ENCODE measurements around the gene MRC1.

DNA sequence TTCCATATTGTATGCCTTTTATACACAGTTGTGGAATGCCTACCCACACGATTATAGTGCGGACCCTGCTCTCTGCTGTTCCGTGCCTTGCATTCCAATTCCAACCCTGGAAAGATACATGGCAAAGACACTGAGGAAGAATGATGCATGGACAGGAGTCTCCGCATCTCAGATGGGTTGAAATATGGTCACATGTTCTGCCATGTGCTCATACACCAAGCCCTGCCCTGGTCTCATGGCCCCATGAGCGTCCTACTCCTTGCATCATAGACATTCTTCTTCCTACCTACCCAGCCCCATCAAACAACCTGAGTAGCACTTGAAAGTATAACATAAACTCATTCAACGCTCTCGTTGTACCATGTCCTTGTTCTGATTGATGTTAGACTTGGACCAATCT, 148.9 kb downstream of the MRC1 start:
- TF ChIP-seq, protein P1, sequence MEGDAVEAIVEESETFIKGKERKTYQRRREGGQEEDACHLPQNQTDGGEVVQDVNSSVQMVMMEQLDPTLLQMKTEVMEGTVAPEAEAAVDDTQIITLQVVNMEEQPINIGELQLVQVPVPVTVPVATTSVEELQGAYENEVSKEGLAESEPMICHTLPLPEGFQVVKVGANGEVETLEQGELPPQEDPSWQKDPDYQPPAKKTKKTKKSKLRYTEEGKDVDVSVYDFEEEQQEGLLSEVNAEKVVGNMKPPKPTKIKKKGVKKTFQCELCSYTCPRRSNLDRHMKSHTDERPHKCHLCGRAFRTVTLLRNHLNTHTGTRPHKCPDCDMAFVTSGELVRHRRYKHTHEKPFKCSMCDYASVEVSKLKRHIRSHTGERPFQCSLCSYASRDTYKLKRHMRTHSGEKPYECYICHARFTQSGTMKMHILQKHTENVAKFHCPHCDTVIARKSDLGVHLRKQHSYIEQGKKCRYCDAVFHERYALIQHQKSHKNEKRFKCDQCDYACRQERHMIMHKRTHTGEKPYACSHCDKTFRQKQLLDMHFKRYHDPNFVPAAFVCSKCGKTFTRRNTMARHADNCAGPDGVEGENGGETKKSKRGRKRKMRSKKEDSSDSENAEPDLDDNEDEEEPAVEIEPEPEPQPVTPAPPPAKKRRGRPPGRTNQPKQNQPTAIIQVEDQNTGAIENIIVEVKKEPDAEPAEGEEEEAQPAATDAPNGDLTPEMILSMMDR (IDR thresholded peaks at IDR 0.05 in 2 of 3, conservative IDR thresholded peaks at IDR 0.05 in 1 of 3; ENCODE audit: control insufficient read depth in 2 of 3, extremely low read depth in 1 of 3, insufficient read depth in 1 of 3, low read depth in 3 of 3, low read length in 3 of 3) = no peak
- TF ChIP-seq GABPA (IDR thresholded peaks at IDR 0.05; ENCODE audit: low read depth) (no peak), POLR2AphosphoS5 (IDR thresholded peaks at IDR 0.05; ENCODE audit: low read length) (no peak), EP300 (IDR thresholded peaks at IDR 0.05; ENCODE audit: borderline replicate concordance in 1 of 2, control insufficient read depth in 1 of 2, low read depth in 2 of 2, low read length in 2 of 2) (no peak), ZZZ3 (IDR thresholded peaks at IDR 0.05; ENCODE audit: control insufficient read depth, insufficient read length, low read depth) (no peak), HDAC2 (IDR thresholded peaks at IDR 0.05) (no peak), SP1 (IDR thresholded peaks at IDR 0.05; ENCODE audit: low read depth, low read length) (no peak), GATAD2B (conservative IDR thresholded peaks at IDR 0.05; ENCODE audit: low read depth) (no peak), POLR2AphosphoS2 (IDR thresholded peaks at IDR 0.05; ENCODE audit: low read depth, low read length) (no peak), POLR2A (IDR thresholded peaks at IDR 0.05; ENCODE audit: low read depth, low read length) (no peak)

Data from GM12878 (cell line).